ENCODE results near the gene GNL2.

DNA sequence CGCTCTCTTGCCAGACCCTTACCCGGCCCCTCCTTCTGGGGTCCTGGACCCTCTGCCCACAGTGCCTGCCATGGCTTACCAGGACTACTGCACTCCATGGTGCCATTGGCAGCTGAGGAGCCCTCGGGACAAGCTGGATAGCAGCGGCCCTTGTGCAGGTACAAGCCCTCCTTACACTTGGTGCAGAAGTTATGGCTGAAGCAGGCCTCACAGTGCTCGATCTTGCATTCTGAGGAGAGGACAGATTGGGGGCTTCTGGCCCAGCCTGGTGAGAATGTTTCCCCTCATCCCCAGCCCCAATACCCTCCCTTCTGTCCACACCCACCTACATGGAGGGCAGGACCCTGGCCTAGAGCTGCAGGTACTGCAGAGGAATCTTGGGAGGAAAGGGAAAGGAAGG lies 18.4 kb upstream of the GNL2 start:
- no peak for TF ChIP-seq POLR2AphosphoS5 (IDR thresholded peaks at IDR 0.05; ENCODE audit: low read depth, low read length)
- TF ChIP-seq TAF1 (IDR thresholded peaks at IDR 0.05; ENCODE audit: borderline replicate concordance, insufficient read depth, low read length) = no peak
- TF ChIP-seq SIN3A (IDR thresholded peaks at IDR 0.05; ENCODE audit: borderline replicate concordance, insufficient read depth, low read length) = no peak
